Nucleus accumbens (tissue), 56 donors: ENCODE results near the gene LUC7L.
"Not testable (repeated sequence)": the region's sequence is repeated elsewhere in the genome, so short reads cannot be mapped to it uniquely, and the experiment has no call there.

Experiments used
- DNase-seq, 56 donors: peaks; one replicate each; lab custom pipeline; 2025; lab: John Stamatoyannopoulos, UW

LUC7L gene

GRCh38 chr16:183005-183404, 46.2 kb downstream of the LUC7L start:
- no peak for DNase-seq

GRCh38 chr16:181565-182021, 47.7 kb downstream of the LUC7L start:
- peak in 24 of 56 donors; percentile 8 to 79 (median 22) for DNase-seq

GRCh38 chr16:180681-181564, 48.3 kb downstream of the LUC7L start:
- peak in 26 of 56 donors; percentile 11 to 75 (median 38) for DNase-seq

- DNase-seq, result peak in 3 of 56 donors; percentile 9 to 27 (median 16)
Observed at GRCh38 chr16:180101-180675, 49.1 kb downstream of the LUC7L start, which contains the start of gene HBQ1. Gene HBQ1, plus strand, starts transcription at chr16:180459. Its CDS starts 28 bp downstream, at chr16:180487.

GRCh38 chr16:179211-180092, 49.8 kb downstream of the LUC7L start:
- DNase-seq, result no peak

GRCh38 chr16:178668-179015, 50.6 kb downstream of the LUC7L start:
- DNase-seq, result no peak

- DNase-seq, result no peak
Observed at GRCh38 chr16:177981-178667, 51.1 kb downstream of the LUC7L start.

- DNase-seq, result no peak
Observed at GRCh38 chr16:177394-177822, 51.8 kb downstream of the LUC7L start.

GRCh38 chr16:176477-177382, 52.5 kb downstream of the LUC7L start, which contains the start of gene HBA1:
Gene HBA1, plus strand, starts transcription at chr16:176680. Its CDS starts 37 bp downstream, at chr16:176717.
- not testable (repeated sequence) for DNase-seq

- DNase-seq, result not testable (repeated sequence)
Observed at GRCh38 chr16:176006-176405, 53.2 kb downstream of the LUC7L start.

- DNase-seq, result no peak
Observed at GRCh38 chr16:175011-175949, 54.0 kb downstream of the LUC7L start.

GRCh38 chr16:173928-174769, 55.1 kb downstream of the LUC7L start:
- not testable (repeated sequence) for DNase-seq

- not testable (repeated sequence) for DNase-seq
Observed at GRCh38 chr16:173211-173854, 55.9 kb downstream of the LUC7L start.

GRCh38 chr16:172374-172941, 56.8 kb downstream of the LUC7L start, which contains the start of gene HBA2:
Gene HBA2, plus strand, starts transcription at chr16:172876. Its CDS starts 37 bp downstream, at chr16:172913.
- DNase-seq, result not testable (repeated sequence)

GRCh38 chr16:170788-171187, 58.5 kb downstream of the LUC7L start:
- DNase-seq, result no peak

- peak in 1 of 56 donors; percentile 4 for DNase-seq
Observed at GRCh38 chr16:170088-170507, 59.2 kb downstream of the LUC7L start.
